Ovary (tissue), 9 donors: ENCODE data around the gene FNBP1. TPM values are rescaled to one million over a fixed set of nuclear protein-coding genes. Genes with fewer than 3 reads are reported as not detected.

Source experiments
- DNase-seq, 5 donors: peaks; one replicate each; pipeline ENCODE4 v3.0.0-alpha.2; 2019 to 2020
- H3K27ac ChIP-seq, 2 donors: fragments of 200-600 bp; one replicate each; pipeline versions ENCODE4 v1.5.1 to v1.8.0; 2019 to 2022
- H3K27me3 ChIP-seq: fragments of 200-600 bp; one replicate; pipeline ENCODE4 v1.8.0; 2022
- H3K36me3 ChIP-seq: fragments of 200-600 bp; sonication (generic); one replicate; pipeline ENCODE4 v1.5.1; 2019
- H3K4me1 ChIP-seq: one replicate; pipeline ENCODE4 v1.8.1; 2013; ENCODE audit warnings: mild to moderate bottlenecking, moderate library complexity; ENCODE audit not compliant: insufficient read depth
- H3K4me3 ChIP-seq: fragments of 200-600 bp; sonication (generic); one replicate; pipeline ENCODE4 v1.5.1; 2017
- H3K9me3 ChIP-seq, 2 donors: fragments of 200-600 bp in 1 of 2; sonication (generic) in 1 of 2; one replicate each; pipeline versions ENCODE4 v1.5.1 to v1.8.1; 2013 to 2019; ENCODE audit warnings: mild to moderate bottlenecking in 1 of 2, moderate library complexity in 1 of 2
- EP300 ChIP-seq: sonication (generic); formaldehyde crosslinking; IDR thresholded peaks from one replicate; pipeline ENCODE4 v1.6.1; 2017; ENCODE audit warnings: antibody characterized with exemption
- POLR2A ChIP-seq: fragments of 450-650 bp; IDR thresholded peaks from one replicate; pipeline ENCODE4 v1.6.1; 2017; ENCODE audit warnings: antibody characterized with exemption, mild to moderate bottlenecking, moderate library complexity
- WGBS, 3 donors: extraction: QIAGEN DNeasy Blood & Tissue Kit in 1 of 3; methylation state at CpG; one replicate each; pipeline versions ENCODE4 v1.1.5 to v1.1.7; 2013 to 2017; 5-methylcytosine and 5-hydroxymethylcytosine counted together
- intact Hi-C, 4 donors: fragments of 100-400 bp; cut with DNase I; formaldehyde crosslinking; loops; one replicate each; pipeline versions ENCODE4 v1.11.0 to v1.15.1; 2022 to 2023
- microRNA-seq, 3 donors: library from miRNA; unstranded; fragments of <30 nt; microRNA quantifications; one replicate each; pipeline versions ENCODE4 to v1.2.0, GENCODE V29; 2019 to 2020
- polyA plus RNA-seq, 2 donors: library from polyadenylated mRNA; stranded (reverse); fragments of 200-250 nt in 1 of 2; fragments of 350-450 nt in 1 of 2; fragmentation: Illumina TruSeq in 1 of 2; extraction: RNeasy Lipid Tissue Mini Kit (QIAGEN cat#74804) in 1 of 2; gene quantifications; one replicate each; pipeline ENCODE4 v1.2.3, GENCODE V29; 2013 to 2014
- small RNA-seq: library from RNA; depleted of rRNA; stranded (forward); fragments of <200 nt; gene quantifications from one replicate; pipeline ENCODE3, GENCODE V24; 2016
- total RNA-seq, 7 donors: library from RNA; depleted of rRNA in 2 of 7; stranded (reverse); fragments of >200 nt in 2 of 7; fragmentation: NEBNext Ultra II Directional in 3 of 7; extraction: Animal tissue kit (Norgen Biotek cat#: 25700) in 3 of 7; gene quantifications; one replicate each; pipeline versions ENCODE4 v1.1.0 to v1.2.4, GENCODE V29; 2016 to 2023
- TF ChIP-seq, protein P1 (sequence below), 3 donors: fragments of 450-650 bp in 2 of 3; fragments of 200-600 bp in 1 of 3; IDR thresholded peaks; one replicate each; pipeline versions ENCODE4 v1.5.1 to v1.8.0; 2016 to 2022; ENCODE audit warnings: antibody characterized with exemption in 3 of 3, mild to moderate bottlenecking in 1 of 3
- donor health status: DM: no; HTN: no; CAD: no; lungs with moderate emphysema.
- donor health status: DM: no; HTN: no; CAD: no.
- donor health status: Bipolar disorder and iron deficiency.
- donor health status: DM: yes; HTN: yes; CAD: no.
- donor health status: DM: no; HTN: no; CAD: no.
- donor health status: DM: yes; HTN: yes; CAD: no.

Gene FNBP1
- total and polyA plus RNA-seq, 9 donors: 18.0 to 61.5 (median 49.0) TPM

DNA sequence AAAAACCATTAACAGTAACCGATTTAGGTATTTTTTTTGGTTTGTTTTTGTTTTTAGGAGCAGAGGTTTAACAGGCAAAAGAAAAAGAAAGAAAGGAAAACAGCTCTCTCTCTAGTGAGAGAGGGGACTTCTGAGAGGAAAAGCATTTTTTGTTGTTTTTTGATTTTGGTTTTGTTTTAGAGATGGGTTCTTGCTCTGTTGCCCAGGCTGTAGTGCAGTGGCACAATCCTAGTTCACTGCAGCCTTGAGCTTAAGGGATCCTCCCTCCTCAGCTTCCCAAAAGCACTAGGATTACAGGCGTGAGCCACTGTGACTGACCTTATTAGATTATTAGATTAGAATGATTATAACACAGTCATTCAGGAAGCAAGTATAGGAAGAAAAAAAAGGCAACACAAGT, 197.6 kb downstream of the FNBP1 start:
- Histone ChIP-seq H3K27ac (no peak overlapping the region), H3K9me3 (no peaks in the 10 kb centered on the region), H3K36me3 (no peaks in the 10 kb centered on the region), H3K4me3 (no peak overlapping the region), H3K27me3 (no peaks in the 10 kb centered on the region), H3K4me1 (no peaks in the 10 kb centered on the region)
- WGBS, 3 donors: 35 to 53% (median 36%) methylated on average over 2 of the region's 2 CpGs
- intact Hi-C loops: no loop called here
- no peak for TF ChIP-seq POLR2A
- no peak for DNase-seq

GRCh38 chr9:129841071-129841470, 201.9 kb downstream of the FNBP1 start:
- Histone ChIP-seq H3K4me1 (peaks cover 4% of the 10 kb centered on the region), H3K27me3 (no peaks in the 10 kb centered on the region)
- 65 to 75% (median 65%) methylated on average over 4 of the region's 4 CpGs for WGBS, 3 donors

GRCh38 chr9:129840034-129840433, 203.0 kb downstream of the FNBP1 start:
- Histone ChIP-seq H3K9me3 (no peaks in the 10 kb centered on the region), H3K27ac (no peak overlapping the region), H3K4me1 (peaks cover 5% of the 10 kb centered on the region), H3K27me3 (no peaks in the 10 kb centered on the region), H3K36me3 (no peaks in the 10 kb centered on the region), H3K4me3 (no peak overlapping the region)
- no peak for DNase-seq
- WGBS, 3 donors: 85 to 92% (median 91%) methylated on average over 8 of the region's 8 CpGs
- intact Hi-C loops: no loop called here
- no peak for TF ChIP-seq EP300

More at GRCh38 chr9:129841071-129841470, 201.9 kb downstream of the FNBP1 start:
- no peak for DNase-seq
- TF ChIP-seq POLR2A: no peak
- no peak for TF ChIP-seq EP300
- TF ChIP-seq, protein P1, sequence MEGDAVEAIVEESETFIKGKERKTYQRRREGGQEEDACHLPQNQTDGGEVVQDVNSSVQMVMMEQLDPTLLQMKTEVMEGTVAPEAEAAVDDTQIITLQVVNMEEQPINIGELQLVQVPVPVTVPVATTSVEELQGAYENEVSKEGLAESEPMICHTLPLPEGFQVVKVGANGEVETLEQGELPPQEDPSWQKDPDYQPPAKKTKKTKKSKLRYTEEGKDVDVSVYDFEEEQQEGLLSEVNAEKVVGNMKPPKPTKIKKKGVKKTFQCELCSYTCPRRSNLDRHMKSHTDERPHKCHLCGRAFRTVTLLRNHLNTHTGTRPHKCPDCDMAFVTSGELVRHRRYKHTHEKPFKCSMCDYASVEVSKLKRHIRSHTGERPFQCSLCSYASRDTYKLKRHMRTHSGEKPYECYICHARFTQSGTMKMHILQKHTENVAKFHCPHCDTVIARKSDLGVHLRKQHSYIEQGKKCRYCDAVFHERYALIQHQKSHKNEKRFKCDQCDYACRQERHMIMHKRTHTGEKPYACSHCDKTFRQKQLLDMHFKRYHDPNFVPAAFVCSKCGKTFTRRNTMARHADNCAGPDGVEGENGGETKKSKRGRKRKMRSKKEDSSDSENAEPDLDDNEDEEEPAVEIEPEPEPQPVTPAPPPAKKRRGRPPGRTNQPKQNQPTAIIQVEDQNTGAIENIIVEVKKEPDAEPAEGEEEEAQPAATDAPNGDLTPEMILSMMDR (IDR thresholded peaks at IDR 0.05): no peak
- Histone ChIP-seq H3K4me3 (no peak overlapping the region), H3K9me3 (no peaks in the 10 kb centered on the region), H3K36me3 (no peaks in the 10 kb centered on the region), H3K27ac (no peak overlapping the region)
- intact Hi-C loops: no loop called here

DNA sequence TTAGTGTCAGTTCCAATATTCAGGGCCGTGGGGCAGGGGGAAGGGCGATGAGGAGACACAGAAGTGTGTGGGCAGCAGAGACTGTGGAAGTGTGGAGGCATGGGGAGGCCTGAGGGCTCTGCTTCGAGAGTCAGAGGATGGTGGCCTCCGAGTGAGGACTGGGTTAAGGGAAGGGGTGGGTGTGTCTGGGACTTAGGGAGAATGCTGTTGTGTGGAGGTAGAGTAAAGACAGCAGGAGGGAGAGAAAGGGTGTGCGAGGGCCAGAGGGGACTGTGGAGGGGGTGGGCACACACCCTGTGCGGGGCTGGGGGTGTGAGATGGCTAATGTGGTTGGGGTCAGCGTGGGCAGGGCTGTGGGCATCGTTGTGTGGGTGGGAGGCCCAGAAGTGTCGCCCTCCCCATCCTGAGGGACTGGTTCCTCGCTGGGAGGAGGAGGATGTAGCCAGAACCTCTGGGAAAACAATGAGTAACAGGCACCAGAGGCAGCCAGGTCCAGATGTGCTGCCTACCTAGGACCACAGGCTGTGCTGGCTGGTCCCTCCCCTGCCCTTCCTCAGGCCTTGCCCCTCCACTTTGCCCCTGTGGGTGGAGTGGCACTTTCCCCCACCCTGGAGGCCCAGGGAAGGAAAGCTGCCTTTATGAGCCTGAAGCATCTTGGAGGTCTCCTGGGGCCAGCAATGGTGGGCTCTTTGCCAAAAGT, 203.5 kb downstream of the FNBP1 start:
- Histone ChIP-seq H3K4me3 (no peak overlapping the region), H3K4me1 (peaks cover 7% of the 10 kb centered on the region), H3K27ac (no peak overlapping the region), H3K27me3 (no peaks in the 10 kb centered on the region), H3K9me3 (no peaks in the 10 kb centered on the region), H3K36me3 (no peaks in the 10 kb centered on the region)
- DNase-seq: no peak
- intact Hi-C loops: no loop called here
- WGBS, 3 donors: 67 to 71% (median 69%) methylated on average over 10 of the region's 10 CpGs
- TF ChIP-seq POLR2A (no peak), EP300 (no peak)
- TF ChIP-seq, protein P1 (IDR thresholded peaks at IDR 0.05): no peak

DNA sequence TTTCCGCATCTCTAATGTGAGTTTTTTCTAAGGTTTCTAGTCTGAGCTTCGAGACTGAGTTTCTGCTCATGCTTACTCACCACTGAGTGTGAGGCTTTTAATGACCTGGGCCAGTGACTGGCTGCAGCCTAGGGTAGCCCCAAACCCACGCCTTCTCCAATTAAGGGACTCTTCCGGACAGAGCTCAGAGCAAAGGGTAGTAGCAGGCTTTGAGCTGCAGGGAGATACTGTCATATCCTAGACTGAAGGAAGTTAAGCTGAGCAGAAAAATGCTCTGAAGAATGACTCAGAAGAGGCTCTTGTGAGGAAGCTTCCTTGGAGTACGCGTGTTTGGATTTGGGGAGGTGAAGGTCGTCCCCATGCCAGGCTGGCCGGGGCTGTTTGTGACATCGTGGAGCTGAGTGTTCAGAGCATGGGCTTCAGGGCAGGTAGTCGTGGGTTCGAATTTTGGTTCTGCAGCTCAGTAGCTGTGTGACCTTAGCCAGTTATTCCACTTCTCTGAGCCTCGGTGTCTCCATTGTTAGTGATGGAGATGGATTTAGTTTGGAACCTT, 204.2 kb downstream of the FNBP1 start:
- Histone ChIP-seq H3K9me3 (no peaks in the 10 kb centered on the region), H3K27ac (no peak overlapping the region), H3K36me3 (no peaks in the 10 kb centered on the region), H3K4me3 (no peak overlapping the region), H3K27me3 (no peaks in the 10 kb centered on the region), H3K4me1 (peaks cover 9% of the 10 kb centered on the region)
- TF ChIP-seq EP300 (no peak), POLR2A (no peak)
- TF ChIP-seq, protein P1 (IDR thresholded peaks at IDR 0.05): no peak
- no peak for DNase-seq
- 77 to 85% (median 81%) methylated on average over 12 of the region's 12 CpGs for WGBS, 3 donors
- intact Hi-C loops: no loop called here

Small RNA genes within 50 kb of the gene (microRNA-seq; reads per million reads assigned to microRNA genes)
- gene MIR6855: 0 reads per million in 3 donors

Small RNA genes within 50 kb of the gene (small RNA-seq; reads per million reads assigned to genes)
- gene MIR6855: not detected

Other genes starting within 250 kb of the FNBP1 start
- 10 to 100 TPM; 12.9 to 27.3 (median 16.9) TPM for gene TOR1B, start 240.0 kb downstream of the FNBP1 start, total RNA-seq
- gene TOR1B, start 240.0 kb downstream of the FNBP1 start, polyA plus RNA-seq: 10 to 100 TPM; 12.2 to 27.5 TPM
- gene TOR1A, start 219.1 kb downstream of the FNBP1 start, total RNA-seq: 10 to 100 TPM; 23.5 to 32.7 (median 27.1) TPM
- 10 to 100 TPM; 24.9 to 45.6 TPM for gene TOR1A, start 219.1 kb downstream of the FNBP1 start, polyA plus RNA-seq
- gene C9orf78, start 207.9 kb downstream of the FNBP1 start, total RNA-seq: 10 to 100 TPM; 34.1 to 45.7 (median 37.0) TPM
- 100 to 1,000 TPM in 1 of 2 donors, 10 to 100 TPM in 1; 55.4 to 130 TPM for gene C9orf78, start 207.9 kb downstream of the FNBP1 start, polyA plus RNA-seq
- 10 to 100 TPM; 14.5 to 39.8 (median 32.4) TPM for gene USP20, start 207.7 kb downstream of the FNBP1 start, total RNA-seq
- gene USP20, start 207.7 kb downstream of the FNBP1 start, polyA plus RNA-seq: 10 to 100 TPM in 1 of 2 donors, 1 to 10 TPM in 1; 6.8 to 29.7 TPM
- 10 to 100 TPM; 11.6 to 34.4 (median 28.3) TPM for gene GPR107, start 10.7 kb upstream of the FNBP1 start, total RNA-seq
- gene GPR107, start 10.7 kb upstream of the FNBP1 start, polyA plus RNA-seq: 10 to 100 TPM; 16.3 to 44.0 TPM
- 10 to 100 TPM in 6 of 7 donors, 1 to 10 TPM in 1; 3.6 to 46.7 (median 29.5) TPM for gene NCS1, start 129.2 kb upstream of the FNBP1 start, total RNA-seq
- 10 to 100 TPM in 1 of 2 donors, 1 to 10 TPM in 1; 8.1 to 15.5 TPM for gene NCS1, start 129.2 kb upstream of the FNBP1 start, polyA plus RNA-seq
- gene HMCN2, start 222.6 kb upstream of the FNBP1 start, total RNA-seq: 1 to 10 TPM in 3 of 7 donors, under 1 TPM in 4; 0.12 to 4.2 (median 0.96) TPM
- 1 to 10 TPM in 1 of 2 donors, under 1 TPM in 1; 0.98 to 1.5 TPM for gene HMCN2, start 222.6 kb upstream of the FNBP1 start, polyA plus RNA-seq